ENCODE data around the gene ADIRF.

DNA sequence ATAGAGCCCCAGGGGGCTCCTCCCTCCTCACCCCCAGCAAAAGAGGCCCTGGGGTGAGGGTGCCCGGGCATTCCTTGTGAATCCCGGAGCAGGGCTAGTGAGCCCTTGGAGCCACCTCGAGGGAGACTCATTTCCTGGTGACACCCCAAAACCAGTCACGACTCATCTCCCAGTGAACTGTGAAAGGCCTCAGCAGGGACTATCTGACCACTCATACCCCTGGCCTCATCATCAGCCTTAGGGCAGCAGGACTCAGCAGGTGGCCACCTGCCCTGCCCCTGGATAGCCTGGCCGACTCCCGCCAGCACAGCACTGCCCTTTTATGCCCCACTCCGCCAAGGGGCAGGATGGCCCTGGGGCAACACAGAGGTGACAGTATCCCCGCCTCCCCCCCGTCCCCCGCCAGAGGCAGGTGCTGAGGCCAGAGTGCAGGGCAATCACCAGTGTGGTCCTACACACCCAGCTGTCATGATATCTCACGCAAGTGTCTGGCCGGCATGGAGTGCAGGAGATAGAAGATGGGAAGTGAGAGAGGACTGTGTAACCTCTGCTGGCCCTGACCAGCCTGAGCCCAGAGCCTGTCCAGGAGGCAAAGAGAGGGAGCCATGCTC, 6.7 kb upstream of the ADIRF start:
- TF ChIP-seq POLR2A (IDR thresholded peaks at IDR 0.05; ENCODE audit: low read depth, low read length): no peak
- TF ChIP-seq CHD1 (IDR thresholded peaks at IDR 0.05; ENCODE audit: low read depth, low read length): no peak
- TF ChIP-seq, protein P1, sequence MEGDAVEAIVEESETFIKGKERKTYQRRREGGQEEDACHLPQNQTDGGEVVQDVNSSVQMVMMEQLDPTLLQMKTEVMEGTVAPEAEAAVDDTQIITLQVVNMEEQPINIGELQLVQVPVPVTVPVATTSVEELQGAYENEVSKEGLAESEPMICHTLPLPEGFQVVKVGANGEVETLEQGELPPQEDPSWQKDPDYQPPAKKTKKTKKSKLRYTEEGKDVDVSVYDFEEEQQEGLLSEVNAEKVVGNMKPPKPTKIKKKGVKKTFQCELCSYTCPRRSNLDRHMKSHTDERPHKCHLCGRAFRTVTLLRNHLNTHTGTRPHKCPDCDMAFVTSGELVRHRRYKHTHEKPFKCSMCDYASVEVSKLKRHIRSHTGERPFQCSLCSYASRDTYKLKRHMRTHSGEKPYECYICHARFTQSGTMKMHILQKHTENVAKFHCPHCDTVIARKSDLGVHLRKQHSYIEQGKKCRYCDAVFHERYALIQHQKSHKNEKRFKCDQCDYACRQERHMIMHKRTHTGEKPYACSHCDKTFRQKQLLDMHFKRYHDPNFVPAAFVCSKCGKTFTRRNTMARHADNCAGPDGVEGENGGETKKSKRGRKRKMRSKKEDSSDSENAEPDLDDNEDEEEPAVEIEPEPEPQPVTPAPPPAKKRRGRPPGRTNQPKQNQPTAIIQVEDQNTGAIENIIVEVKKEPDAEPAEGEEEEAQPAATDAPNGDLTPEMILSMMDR (IDR thresholded peaks at IDR 0.05 in 2 of 3, conservative IDR thresholded peaks at IDR 0.05 in 1 of 3; ENCODE audit: control insufficient read depth in 2 of 3, extremely low read depth in 1 of 3, insufficient read depth in 1 of 3, low read depth in 3 of 3, low read length in 3 of 3): no peak
- TF ChIP-seq, protein P2, sequence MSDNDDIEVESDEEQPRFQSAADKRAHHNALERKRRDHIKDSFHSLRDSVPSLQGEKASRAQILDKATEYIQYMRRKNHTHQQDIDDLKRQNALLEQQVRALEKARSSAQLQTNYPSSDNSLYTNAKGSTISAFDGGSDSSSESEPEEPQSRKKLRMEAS (IDR thresholded peaks at IDR 0.05; ENCODE audit: low read depth, low read length): no peak

Data from GM12878 (cell line).